Mucosa of descending colon (tissue), 3 donors: Measurements from ENCODE around the gene FCN3. TPM values are rescaled to one million over a fixed set of nuclear protein-coding genes. Genes with fewer than 3 reads are reported as not detected.
A peak's percentile ranks its signal among the peaks of the same experiment; 100 is the strongest.

Experiments
- ATAC-seq: fragments of 200-7000 bp; cut with Tn5 transposase; one replicate; pipeline ENCODE4 v1.9.1; 2020; ENCODE audit warnings: mild to moderate bottlenecking, moderate library complexity
- DNase-seq, 3 donors: peaks; one replicate each; pipeline ENCODE4 v3.0.0-alpha.2; 2020
- H3K36me3 ChIP-seq: fragments of 200-600 bp; one replicate; pipeline ENCODE4 v1.8.0; 2021; ENCODE audit warnings: low read depth, mild to moderate bottlenecking
- H3K4me1 ChIP-seq: fragments of 200-600 bp; one replicate; pipeline ENCODE4 v1.8.0; 2021; ENCODE audit warnings: low read depth, mild to moderate bottlenecking
- H3K4me3 ChIP-seq: fragments of 200-600 bp; one replicate; pipeline ENCODE4 v1.8.0; 2021; ENCODE audit warnings: mild to moderate bottlenecking
- H3K9me3 ChIP-seq: fragments of 200-600 bp; one replicate; pipeline ENCODE4 v1.8.0; 2021; ENCODE audit warnings: mild to moderate bottlenecking
- intact Hi-C, 2 donors: fragments of 100-400 bp; cut with DNase I in 1 of 2; cut with micrococcal nuclease in 1 of 2; formaldehyde crosslinking; loops; one replicate each; pipeline versions ENCODE4 v1.11.0 to v1.11.1; 2022; cut with DNase I, micrococcal nuclease
- total RNA-seq, 3 donors: library from RNA; stranded (reverse); fragmentation: NEBNext Ultra II Directional in 2 of 3; extraction: Animal tissue kit (Norgen Biotek cat#: 25700) in 2 of 3; gene quantifications; one replicate each; pipeline versions ENCODE4 v1.2.1 to v1.2.4, GENCODE V29; 2021 to 2023
- TF ChIP-seq, protein P1 (sequence below): fragments of 200-600 bp; IDR thresholded peaks from one replicate; pipeline ENCODE4 v1.8.0; 2022; ENCODE audit warnings: antibody characterized with exemption, mild to moderate bottlenecking
- donor health status: DM: no; HTN: no; CAD: no; lungs with moderate emphysema.
- donor health status: DM: no; HTN: no; CAD: no.
- donor health status: DM: no; HTN: yes; CAD: no.

Gene FCN3
- total RNA-seq, 3 donors from 2014 or later, result 0.60 to 0.79 TPM; not detected in 1

- no peak overlapping the region for H3K4me3 ChIP-seq
- no peaks in the 10 kb centered on the region for H3K9me3 ChIP-seq
- DNase-seq, result no peak
- no peak for ATAC-seq
- TF ChIP-seq, protein P1, sequence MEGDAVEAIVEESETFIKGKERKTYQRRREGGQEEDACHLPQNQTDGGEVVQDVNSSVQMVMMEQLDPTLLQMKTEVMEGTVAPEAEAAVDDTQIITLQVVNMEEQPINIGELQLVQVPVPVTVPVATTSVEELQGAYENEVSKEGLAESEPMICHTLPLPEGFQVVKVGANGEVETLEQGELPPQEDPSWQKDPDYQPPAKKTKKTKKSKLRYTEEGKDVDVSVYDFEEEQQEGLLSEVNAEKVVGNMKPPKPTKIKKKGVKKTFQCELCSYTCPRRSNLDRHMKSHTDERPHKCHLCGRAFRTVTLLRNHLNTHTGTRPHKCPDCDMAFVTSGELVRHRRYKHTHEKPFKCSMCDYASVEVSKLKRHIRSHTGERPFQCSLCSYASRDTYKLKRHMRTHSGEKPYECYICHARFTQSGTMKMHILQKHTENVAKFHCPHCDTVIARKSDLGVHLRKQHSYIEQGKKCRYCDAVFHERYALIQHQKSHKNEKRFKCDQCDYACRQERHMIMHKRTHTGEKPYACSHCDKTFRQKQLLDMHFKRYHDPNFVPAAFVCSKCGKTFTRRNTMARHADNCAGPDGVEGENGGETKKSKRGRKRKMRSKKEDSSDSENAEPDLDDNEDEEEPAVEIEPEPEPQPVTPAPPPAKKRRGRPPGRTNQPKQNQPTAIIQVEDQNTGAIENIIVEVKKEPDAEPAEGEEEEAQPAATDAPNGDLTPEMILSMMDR, result no peak
- peaks cover 9% of the 10 kb centered on the region for H3K4me1 ChIP-seq
- no peaks in the 10 kb centered on the region for H3K36me3 ChIP-seq
- intact Hi-C loops, result loop anchor here in 1 of 2 donors (5.0 kb wide), 1 partner anchor 33 kb away; the partner anchor contains the start of gene GPR3
Observed at GRCh38 chr1:27358928-27359313, 15.7 kb downstream of the FCN3 start.

DNA sequence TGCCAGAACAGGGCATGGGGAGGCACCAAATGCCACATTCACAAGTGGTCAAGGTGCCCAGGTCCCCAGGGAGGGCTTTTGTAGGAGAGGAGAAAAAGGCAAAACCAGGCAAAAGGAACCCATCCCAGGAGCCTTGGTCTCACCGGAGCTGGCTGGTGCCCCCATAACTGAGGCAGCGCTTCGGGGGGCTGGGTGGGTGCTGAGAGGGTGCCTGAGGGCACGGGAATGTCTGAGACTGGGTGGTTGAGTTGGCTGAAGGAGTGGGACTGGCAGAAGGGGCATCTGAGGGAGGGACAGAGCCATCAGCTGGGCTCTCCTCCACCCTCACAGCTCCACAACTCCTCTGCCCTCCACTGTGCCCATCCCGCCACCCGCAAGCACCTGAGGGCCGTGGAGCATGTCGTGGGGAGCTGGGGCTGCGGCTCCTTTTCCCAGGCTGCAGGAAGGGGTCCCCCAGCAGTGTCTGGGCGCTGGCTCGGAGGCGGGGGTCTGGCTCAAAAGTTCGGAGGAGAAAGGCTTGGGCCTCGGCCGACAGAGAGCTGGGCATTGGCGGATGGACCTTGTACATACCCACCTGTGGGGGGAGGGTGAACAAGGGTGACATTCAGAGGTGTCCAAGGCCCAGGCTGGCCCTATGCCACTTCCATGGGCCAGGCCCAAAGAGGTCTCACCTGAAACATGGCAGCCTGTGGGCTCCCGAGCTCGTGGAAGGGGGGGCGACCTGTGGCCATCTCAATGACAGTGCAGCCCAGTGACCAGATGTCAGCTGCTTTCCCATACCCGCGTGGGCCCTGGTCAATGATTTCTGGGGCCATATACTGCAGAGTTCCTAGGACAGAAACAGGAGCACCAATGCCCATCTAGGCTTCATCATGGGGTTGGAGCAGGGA lies 16.3 kb downstream of the FCN3 start:
- intact Hi-C loops, result loop anchor here in 1 of 2 donors (5.0 kb wide), 1 partner anchor 34 kb away; the partner anchor contains the start of gene GPR3
- no peaks in the 10 kb centered on the region for H3K36me3 ChIP-seq

DNA sequence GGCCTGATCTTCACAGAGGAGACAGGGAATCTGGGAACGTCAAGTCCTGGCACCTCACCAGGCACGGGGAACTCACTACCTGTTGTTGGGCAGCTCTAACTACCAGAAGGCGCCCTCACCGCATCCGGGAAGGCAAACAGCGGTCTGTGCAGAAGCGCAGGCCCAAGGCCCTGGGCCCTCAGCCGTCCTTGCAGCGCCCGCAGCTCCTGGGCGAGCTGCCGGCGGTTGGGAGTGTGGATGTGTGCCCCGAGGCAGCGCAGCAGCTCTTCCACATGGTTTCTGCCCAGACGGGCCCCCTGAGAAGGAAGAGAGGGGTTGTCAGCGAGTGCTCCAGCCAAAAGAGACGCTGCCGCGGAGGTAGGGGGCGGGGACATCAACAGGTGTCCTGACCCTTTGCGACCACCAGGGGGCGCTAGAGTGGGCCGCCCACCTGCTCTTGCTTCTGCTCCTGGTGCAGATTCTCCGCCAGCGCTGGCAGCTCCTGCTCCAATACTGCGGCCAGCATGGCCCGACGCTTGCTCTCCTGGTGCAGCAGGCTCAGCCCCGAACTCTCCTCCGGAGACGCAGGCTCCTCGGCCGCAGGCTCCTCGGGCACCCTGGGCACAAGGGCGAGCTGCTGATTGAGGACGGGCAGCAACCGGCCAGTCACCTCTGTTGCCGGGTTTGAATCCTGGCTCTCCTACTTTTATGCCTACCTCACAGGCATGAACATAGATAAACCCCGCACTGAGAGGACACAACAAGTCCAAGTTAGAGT lies 17.2 kb downstream of the FCN3 start:
- intact Hi-C loops, result loop anchor here in 1 of 2 donors (5.0 kb wide), 1 partner anchor 35 kb away; the partner anchor contains the start of gene GPR3
- no peaks in the 10 kb centered on the region for H3K9me3 ChIP-seq
- ATAC-seq (peak; percentile 92), DNase-seq (peak; percentile 79 to 88 (median 86))
- TF ChIP-seq, protein P1, result peak; percentile 98
- no peak overlapping the region for H3K4me3 ChIP-seq
- H3K4me1 ChIP-seq, result peaks cover 9% of the 10 kb centered on the region
- H3K36me3 ChIP-seq, result no peaks in the 10 kb centered on the region

More for the DNA sequence above, 16.3 kb downstream of the FCN3 start:
- Histone ChIP-seq H3K4me3 (no peak overlapping the region), H3K4me1 (peaks cover 9% of the 10 kb centered on the region), H3K9me3 (no peaks in the 10 kb centered on the region)
- no peak for DNase-seq
- ATAC-seq, result no peak
- TF ChIP-seq, protein P1, result no peak

GRCh38 chr1:27356619-27357280 lies 17.9 kb downstream of the FCN3 start:
- intact Hi-C loops, result loop anchor here in 1 of 2 donors (5.0 kb wide), 1 partner anchor 36 kb away; the partner anchor contains the start of gene GPR3
- peak; percentile 89 to 92 (median 91) for DNase-seq
- H3K36me3 ChIP-seq, result no peaks in the 10 kb centered on the region
- TF ChIP-seq, protein P1, result no peak
- H3K9me3 ChIP-seq, result no peaks in the 10 kb centered on the region
- peak; percentile 85 for ATAC-seq
- no peak overlapping the region for H3K4me3 ChIP-seq
- peaks cover 9% of the 10 kb centered on the region for H3K4me1 ChIP-seq

GRCh38 chr1:27356277-27356618 lies 18.4 kb downstream of the FCN3 start:
- DNase-seq (no peak), ATAC-seq (no peak)
- peaks cover 9% of the 10 kb centered on the region for H3K4me1 ChIP-seq
- intact Hi-C loops, result loop anchor here in 1 of 2 donors (5.0 kb wide), 1 partner anchor 36 kb away; the partner anchor contains the start of gene GPR3
- TF ChIP-seq, protein P1, result no peak
- no peaks in the 10 kb centered on the region for H3K36me3 ChIP-seq
- no peak overlapping the region for H3K4me3 ChIP-seq
- H3K9me3 ChIP-seq, result no peaks in the 10 kb centered on the region
